MV-4-11 (cell line): Measurements from ENCODE around the gene OSBP2.

Source experiments
- DNase-seq: peaks from one replicate; lab custom pipeline; 2025; lab: John Stamatoyannopoulos, UW

OSBP2 gene

GRCh38 chr22:30868663-30869385, 174.2 kb downstream of the OSBP2 start:
- no peak for DNase-seq

GRCh38 chr22:30869667-30870395, 175.2 kb downstream of the OSBP2 start:
- DNase-seq: no peak

DNA sequence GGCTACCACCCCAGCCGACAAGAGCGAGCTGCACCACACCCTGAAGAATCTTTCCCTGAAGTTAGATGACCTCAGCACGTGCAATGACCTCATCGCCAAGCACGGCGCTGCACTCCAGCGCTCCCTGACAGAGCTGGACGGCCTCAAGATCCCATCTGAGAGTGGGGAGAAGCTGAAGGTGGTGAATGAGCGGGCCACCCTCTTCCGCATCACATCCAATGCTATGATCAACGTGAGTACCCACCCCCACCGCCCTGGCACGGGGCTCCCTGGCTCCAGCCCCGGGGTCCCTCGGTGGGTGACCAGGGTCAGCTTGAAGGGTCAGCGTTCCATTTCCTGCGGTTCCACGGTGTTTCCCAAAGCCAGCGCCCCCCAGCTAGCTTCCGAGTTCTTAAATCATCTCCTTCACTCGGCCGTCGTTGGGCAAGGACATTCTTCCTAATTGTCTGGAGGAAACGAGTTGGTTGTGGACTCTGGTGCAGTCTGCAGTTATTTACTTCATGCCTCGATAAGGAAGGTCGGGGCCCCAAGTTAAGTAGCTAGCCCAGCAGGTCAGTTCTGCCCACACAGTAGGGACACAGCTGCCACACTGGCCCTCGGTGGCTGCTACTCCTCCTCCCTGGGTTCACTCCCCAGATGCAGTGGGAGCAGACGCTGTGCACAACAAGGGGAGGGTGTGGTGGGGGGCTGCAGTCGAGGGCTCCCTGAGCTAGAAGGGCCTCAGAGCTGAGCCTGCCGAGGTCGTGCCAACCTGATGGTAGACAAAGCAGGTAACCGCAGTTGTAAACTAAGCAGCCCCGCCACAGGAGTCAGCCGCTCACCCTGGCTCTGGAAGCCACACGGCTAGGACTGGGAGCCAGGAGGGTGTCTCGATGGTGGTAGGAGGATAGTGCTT, 176.0 kb downstream of the OSBP2 start:
- no peak for DNase-seq

GRCh38 chr22:30871391-30872284, 177.0 kb downstream of the OSBP2 start:
- no peak for DNase-seq

DNA sequence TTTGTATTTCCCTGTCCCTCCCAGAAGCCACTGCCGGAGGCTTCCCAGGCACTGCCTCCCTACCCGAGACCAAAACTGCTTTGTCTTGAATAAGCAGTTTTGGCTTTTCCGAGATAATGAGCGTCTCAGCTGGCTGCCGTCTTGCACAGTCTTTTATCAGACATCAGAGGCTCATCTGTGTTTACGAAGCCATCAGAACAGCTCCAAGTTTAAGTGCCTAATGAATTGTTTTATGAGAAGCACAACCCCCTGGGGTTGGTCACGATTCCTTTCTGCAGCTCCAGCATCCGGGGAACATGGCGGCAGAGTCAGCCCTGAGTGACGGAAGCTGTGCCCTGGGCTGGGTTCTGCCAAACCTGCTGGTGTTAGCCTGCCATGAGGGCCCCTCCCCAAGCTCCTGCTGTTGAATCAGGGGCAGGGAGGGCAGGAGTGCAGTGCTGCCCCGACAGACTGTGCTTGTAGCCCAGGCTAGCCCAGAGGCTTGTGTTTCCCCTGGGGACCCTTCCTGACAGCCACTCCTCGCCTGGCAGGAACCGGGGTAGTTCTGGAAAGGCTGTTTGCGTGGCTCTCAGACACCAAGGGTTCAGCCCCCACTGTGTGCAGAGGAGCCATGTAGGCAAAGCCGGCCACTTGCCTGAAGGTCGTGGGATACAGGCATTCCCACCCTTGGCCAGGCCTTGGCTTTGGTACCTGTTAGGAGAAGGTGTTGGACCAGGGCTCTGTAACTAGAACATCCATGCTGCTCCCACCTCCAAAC, 177.8 kb downstream of the OSBP2 start:
- DNase-seq: no peak

DNA sequence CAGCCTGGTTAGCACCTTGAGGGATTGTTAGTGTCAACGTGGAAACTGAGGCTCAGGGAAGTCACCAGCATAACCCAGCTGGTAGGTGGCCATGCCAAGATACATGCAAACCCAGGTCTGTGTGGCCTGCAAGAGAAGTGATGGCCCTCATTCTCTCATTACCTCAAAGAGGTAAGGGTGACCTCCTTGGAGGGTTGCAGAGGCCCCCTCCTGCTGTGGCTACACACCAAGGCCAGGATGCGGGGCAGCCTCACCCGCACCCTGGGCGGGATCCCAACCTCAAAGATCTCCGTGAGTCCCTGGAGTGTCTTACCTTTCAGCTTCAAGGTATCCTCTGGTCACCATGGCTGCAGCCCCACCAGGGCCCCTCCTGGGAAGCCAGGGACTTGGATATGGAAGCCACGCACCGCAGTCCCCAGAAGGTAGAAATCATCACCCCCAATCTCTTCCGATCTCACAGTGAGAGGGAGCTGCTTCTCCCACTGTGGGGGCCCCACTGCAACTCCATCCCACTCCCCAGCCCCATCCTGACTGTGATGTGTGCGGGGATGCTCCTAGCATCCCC, 178.5 kb downstream of the OSBP2 start:
- no peak for DNase-seq

- DNase-seq: no peak
These were observed 179.0 kb downstream of the OSBP2 start for GRCh38 chr22:30873661-30874060.

DNA sequence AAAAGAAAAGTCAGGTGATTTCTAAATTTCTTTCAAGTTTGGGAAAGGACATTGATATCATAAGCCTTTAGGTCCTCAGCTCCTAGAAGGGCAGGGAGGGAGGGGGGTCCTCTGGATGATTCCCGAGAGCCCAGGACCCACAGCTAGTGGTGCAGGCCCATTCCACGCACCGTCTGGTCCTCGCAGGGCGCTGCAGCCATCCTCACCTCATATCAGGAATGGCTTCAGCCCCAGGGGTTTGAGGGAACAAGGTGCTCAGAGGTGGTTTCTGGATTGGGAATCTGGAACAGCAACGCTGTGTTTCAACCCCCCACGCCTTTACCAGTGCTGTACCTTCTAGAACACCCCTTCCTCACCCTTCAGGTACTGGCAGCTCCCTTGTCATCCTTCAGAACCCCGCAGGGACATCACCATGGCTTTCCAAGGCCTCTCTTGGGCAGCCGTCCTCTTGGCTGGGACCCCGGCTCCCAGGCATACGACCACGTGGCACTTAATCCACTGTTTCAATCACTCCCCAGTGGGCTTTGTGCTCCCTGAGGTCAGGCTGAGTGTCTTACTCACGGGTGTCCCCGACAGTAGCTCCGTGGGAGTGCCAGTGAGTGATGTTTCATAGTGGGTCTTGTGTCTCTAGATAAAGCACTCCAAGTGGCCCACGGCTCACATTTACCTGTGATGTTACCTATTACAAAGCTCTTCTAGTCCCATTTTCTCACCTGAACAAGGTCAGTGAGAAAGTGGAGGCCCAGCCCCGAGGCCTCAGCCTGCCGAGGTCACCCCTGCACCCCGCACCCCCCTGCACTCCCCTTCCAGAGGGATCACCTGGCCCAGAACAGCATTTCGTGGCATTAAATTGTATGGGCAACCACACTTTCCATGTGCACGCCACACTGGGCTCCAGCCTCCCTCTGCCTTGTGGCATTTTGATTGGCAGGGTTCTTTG, 180.0 kb downstream of the OSBP2 start:
- DNase-seq: no peak

- no peak for DNase-seq
These were observed 181.0 kb downstream of the OSBP2 start for GRCh38 chr22:30875481-30876215.

GRCh38 chr22:30876221-30876751, 181.6 kb downstream of the OSBP2 start:
- DNase-seq: no peak

DNA sequence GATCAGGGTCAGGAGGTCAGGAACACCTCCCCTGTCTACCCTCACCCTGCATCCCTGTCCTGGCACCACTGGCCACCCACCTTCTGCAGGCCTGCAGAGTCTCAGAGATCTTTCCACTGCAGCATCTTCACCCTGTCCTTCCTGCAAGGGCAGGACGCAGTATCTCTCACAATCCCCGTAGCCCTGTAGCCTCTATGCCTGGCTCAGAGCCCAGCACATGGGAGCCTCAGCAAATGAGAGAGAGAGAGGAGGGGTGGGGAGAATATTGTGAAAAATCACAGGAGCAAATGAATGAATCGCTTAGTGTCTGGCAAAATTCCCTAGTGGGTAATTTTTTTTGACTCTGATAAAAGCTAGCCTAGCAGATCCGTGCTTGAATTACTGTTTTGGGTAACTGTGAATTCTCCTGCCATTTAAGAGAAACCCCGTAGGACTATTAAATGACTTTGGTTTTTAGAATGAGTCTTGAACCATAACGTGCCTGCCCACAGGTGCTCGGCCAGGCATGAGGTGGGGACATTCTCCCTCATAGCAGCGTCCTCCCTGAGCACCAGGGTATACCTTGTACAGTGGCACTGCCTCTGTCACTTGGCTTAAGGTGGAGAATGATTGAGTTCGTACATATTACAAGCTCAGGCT, 182.4 kb downstream of the OSBP2 start:
- DNase-seq: no peak

- no peak for DNase-seq
These were observed 183.2 kb downstream of the OSBP2 start for GRCh38 chr22:30877662-30878515.

GRCh38 chr22:30878516-30879414, 184.1 kb downstream of the OSBP2 start:
- no peak for DNase-seq

GRCh38 chr22:30879415-30879797, 184.7 kb downstream of the OSBP2 start:
- no peak for DNase-seq

DNA sequence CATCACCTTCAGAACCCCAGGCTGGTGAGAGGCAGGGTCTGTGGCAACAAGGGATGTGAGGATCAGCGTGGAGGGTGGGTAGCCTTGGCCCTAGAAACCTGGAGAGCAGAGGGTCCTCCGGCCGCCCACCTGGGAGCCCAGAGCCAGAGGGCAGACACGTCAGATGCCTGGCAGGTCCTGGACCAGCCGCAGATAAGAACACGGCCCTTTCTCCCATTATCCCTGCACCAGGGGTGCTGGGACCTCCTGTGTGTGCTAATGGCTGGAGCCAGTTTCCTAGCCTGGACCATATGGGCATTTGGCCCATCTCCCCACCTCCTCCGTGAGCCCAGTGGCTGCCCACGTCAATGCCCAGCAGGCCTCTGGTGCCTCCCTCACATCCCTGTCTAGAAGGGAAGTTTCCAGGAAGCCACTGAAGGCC, 185.5 kb downstream of the OSBP2 start:
- no peak for DNase-seq

GRCh38 chr22:30880847-30881246, 186.2 kb downstream of the OSBP2 start:
- DNase-seq: no peak
